NCI-H524 (cell line): ENCODE data around the gene AGAP1.

Experiments
- DNase-seq, 2 experiments: peaks; one replicate each; lab custom pipeline; 2025; lab: John Stamatoyannopoulos, UW

Gene AGAP1

DNA sequence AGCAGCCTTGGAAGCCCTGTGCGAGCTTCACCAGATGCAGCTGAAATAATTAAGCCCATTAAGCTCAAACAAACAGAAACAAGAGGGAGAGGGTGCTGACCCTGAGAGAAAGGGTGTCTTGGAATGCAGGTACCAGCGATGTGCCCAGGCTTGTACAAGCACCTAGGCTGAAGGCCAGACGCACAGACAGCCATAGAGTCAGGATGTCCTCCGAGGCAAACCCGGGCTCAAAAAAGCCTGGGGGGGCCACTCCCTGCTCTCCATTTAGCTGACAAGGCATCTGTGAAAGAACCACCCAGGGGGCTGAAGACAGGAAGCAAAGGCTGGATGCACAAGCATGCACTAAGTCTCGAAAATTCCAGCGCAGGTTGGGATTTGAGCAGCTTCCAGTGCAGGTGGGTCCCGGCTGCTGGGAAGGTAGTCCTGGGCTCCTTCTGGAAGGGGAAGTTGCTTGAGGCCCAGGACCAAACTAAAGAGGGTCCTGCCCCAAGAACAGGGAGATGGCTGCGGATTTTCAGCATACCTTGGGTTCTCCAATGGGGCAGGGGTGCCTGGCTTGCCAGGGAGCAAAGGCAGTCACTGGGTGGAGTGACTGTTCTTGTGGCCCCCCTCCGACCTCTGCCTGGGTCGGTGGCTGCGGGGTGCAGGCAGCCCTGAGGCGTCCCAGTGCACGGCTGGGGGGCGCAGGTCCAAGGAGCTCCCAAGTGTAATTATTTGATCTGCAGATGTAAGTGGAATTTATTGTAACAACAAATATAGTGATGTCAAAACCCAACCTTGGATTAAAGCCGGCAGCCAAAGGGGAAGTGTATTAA is 668.4 kb downstream of the AGAP1 start:
- DNase-seq, result no peak

DNA sequence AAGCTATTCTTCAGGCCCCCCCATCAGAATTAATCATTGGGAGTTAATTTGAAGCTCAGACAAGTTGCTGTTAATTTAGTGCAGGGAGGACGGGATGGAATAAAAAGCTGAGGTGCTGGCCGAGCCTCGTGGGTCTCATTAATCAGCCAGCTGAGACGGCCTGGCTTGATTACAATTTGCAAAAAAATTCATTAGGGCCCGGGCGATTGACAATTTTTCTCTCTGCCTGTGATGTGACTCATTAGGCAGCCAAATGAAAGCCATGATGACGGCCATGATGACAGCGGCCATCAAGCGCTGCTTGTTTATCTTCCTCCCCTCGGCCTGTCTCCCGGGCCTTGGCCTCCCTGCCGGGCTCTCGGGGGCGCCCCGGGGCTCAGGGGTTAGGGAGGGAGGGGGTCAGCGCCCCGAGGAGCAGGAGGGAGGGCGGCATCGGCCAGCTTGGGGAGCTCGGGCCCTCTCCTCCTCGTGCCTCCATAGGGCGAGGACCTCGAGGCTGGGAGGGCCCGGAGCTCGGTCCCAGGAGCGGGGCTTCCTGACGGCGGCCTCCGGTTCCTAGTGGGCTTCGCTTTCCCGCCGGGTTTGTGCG is 669.1 kb downstream of the AGAP1 start:
- no peak for DNase-seq

- DNase-seq, result no peak
Observed at GRCh38 chr2:236163471-236164200, 669.8 kb downstream of the AGAP1 start.

- peak in 1 of 2 experiments; percentile 46 for DNase-seq
Observed at GRCh38 chr2:236164201-236164924, 670.5 kb downstream of the AGAP1 start.

DNA sequence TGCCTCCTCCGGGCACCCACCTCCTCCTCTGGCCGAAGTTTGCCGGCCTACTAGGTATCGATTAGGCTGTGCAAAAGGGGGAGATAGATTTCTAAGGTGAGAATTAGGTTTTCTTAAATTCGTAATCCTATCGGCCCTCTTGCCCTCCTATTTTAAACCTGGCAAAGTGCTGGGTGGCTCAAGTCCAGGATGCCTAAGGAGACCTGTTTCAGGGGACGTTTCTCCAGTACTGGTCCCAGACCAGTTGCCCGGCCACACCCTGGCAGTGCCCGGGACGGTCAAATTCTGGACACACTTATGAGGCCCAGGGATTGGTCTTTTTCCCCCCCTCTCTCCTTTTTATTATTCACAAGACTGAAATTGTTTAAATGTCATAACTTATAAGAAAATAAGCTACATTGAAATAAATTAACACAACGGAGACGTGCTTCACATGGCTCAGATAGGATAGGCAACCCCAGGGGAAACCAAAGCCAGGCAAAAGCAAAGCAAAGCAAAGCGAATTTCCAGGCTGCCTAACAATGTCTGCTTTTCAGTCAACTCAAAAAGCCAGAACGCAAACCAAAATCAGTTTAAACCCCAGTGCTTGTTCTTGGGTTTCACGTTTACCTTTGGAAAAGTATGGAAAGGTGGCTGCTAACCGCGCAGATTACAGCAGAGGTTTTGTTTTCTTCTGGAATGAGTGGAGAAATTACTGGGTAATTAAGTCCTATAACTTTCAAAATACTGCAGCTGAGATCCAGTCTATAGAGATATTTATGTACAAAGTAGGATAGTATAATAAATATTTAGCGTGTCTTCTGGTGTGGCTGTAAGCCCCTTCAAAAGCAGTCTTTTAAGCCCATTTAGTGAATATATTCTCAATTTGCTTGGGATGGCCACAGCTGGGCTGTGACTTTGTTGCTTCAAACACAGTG is 671.3 kb downstream of the AGAP1 start:
- DNase-seq, result no peak

DNA sequence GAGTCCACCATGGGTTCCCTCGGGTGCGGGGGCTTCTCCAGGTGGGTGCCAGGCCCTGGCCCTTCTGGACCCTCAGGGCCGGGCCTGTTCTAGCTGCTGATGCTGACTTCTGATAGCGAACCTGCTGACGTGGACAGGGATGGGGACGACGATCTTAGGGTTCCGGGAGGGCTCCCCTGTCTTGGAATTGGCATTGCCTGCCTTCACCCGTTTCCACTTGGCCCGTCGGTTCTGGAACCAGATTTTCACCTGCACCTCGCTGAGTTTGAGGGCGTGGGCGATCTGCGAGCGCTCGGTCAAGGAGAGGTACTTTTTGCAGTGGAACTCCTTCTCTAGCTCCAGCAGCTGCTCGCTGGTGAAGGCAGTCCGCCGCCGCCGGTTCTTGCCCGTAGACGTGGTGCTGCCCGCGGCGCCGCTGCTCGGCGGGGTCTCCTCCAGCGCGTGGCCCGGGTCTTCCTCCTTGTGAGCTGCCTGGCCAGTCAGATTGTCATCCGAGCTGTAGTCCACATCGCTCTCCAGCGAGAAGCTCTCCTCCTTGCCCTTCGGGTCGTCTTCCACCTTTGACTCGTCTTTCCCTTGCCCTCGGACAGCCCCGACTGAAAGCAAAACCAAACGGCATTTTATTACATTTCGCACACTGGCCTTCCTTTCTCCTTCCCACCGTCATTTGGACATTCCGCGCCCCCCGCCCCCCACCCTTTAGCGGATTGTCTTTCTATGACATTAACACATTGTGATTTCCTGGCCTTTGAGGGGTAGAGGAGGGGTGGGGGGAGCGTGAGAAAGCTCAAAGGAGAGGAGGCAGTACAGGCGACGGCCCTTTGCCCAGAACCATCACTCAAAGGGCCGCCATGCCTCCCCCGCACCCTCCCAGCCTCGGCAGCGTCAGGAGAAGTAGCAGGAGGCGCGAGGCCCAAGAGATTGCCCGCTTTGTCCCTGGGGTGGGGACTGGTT is 672.3 kb downstream of the AGAP1 start:
- peak in 1 of 2 experiments; percentile 11 for DNase-seq

DNA sequence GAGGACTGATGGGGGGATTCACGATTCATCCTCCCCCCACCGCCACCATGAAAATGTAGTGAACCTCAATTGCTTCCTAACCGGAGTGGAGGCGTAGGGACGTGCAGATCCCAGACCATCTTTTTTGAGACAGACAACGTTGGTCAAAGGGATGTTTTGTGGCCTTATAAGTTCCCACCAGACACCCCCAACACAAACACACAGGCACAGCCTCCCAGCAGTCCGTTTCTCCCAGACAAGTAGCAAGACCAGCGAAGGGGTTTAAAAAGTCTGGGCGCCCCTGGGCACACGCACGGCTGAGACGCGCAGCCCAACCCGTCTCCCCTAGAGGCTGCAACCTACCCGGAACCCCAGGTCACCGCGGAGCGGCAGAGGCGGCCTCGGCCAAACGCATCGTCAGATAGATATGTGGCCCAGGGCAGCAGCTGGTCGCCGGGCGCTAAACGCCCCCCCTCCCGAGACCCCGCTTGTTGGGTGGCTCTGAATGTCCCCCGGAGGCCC is 673.0 kb downstream of the AGAP1 start:
- peak in 1 of 2 experiments; percentile 37 for DNase-seq

DNA sequence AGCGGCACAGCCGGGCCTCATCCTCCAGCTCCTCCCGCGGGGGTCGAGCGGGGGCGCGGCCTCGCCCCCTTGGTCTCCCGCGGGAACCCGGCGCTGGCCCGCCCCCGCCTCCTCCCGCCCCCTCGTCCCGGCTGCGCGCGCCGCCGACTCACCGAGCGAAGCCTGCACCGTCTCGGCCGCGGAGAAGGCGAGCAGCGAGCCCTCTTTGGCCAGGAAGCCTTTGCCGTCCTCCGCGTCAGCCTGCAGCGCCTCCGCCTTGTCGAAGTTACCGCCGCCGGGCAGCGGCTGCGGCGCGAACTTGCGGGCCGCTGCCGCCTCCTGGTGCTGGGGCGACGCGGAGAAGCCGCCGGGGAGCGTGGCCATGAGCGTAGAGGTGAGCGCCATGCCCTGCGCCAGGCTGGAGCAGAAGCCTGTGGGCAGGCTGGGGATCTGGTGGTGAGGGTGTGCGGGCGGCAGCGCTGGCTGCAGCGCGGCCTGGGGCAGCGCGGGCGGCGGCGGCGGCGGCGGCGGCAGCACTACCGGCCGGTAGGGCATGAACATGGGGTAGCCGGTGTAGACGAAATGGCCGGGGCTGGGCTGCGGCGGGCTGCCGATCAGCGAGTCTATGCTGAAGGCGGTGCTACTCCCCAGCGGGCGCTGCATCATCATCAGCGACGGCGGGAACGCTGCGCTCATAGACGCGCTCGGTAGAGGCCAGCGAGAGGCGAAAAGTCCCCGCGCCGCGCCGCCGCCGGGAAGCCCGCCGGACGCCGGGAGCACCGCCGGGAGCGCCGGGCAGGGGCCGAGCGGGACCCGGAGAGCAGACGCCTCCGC is 673.7 kb downstream of the AGAP1 start:
- peak in 1 of 2 experiments; percentile 48 for DNase-seq

DNA sequence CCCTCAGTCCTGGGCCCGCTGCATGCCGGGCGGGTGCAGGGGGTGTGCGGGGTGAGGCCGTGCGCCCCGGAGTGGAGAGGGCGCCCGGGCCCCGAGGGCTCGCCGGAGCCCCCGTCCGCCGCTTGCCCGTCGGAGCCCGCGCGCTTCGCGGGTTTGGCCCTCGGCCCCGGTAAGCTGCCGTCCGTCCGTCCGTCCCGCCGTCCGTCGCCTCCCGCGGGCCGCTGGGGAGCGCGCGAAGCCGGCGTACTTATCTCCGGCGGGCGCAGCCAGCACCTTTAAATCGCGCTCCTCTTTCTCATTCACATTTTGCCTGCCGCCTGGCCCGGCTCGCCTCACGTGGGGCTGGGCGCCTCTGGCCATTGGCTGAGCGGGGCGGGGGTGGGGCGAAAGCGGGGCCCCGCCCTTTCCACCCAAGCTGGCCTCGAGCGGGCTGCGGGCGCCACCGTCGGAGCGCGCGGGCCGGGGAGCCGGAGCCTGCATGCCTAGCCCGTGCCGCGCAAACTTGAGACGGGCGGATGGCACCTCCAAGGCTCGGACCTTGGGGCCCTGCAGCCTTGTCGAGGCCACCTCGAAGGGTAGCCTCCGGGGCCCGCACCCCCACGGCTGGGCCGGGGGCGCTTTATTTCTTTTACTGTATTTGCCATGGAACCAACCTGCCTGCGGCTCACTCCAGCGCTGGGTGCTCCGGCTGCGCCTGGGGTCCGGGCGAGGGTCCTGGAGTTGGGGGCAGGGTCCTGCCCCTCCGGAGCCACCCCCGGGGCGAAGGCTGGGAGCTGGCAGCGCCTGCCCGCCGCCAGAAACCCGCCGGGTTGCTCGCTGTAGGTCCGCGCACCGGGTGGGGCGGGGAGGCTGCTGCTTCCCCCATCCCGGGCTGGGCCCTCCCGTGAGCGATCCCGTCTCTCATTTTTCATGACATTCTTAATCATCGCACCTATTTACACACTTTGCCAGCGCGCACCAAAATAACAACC is 674.6 kb downstream of the AGAP1 start, which contains the start of gene GBX2:
Gene GBX2, minus strand, starts transcription at position 277 of the 971 bp plus-strand sequence. CDS start 415 bp downstream, outside the sequence.
- peak; percentile 40 to 83 for DNase-seq

GRCh38 chr2:236169151-236169721 is 675.4 kb downstream of the AGAP1 start:
- peak in 1 of 2 experiments; percentile 35 for DNase-seq

DNA sequence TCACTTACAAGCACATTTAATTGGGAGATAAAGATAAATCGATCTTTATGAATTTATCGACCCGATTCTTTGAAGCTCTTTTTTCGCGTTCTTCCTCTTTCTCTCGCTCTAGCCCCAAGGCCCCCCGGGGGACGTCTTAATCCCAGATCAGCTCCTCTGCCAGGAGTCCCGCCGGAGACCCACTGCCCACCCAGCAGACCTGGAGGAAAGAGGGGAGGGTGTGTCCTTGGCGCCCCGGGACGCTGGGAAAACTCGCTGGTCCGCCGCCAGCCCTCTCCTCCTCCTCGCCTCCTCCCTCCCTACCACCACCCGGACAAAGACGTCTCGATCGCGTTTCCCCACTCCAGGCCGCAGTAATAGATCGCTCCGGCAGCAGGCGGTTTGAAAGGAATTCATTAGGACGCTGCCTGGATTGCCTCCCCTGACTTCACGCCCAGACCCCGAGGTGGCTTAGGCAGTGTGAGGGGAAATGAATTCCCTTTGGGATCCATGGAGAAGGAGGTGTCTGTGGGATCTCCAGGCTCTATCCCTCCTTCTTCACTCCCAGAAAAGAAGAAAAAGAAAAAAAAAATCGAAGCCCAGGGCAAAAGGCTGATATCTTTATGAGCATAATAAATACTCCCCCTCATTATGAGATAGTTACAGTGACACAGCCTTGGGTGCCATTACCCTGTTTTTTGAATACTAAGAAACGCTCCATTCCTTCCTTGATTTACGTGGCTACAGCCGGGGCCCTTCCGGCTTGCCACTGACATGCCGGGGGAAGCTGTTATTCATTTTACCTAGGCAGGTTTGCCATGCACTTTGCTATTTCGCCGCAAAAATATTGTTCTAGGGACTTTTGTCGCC is 676.1 kb downstream of the AGAP1 start:
- DNase-seq, result no peak

DNA sequence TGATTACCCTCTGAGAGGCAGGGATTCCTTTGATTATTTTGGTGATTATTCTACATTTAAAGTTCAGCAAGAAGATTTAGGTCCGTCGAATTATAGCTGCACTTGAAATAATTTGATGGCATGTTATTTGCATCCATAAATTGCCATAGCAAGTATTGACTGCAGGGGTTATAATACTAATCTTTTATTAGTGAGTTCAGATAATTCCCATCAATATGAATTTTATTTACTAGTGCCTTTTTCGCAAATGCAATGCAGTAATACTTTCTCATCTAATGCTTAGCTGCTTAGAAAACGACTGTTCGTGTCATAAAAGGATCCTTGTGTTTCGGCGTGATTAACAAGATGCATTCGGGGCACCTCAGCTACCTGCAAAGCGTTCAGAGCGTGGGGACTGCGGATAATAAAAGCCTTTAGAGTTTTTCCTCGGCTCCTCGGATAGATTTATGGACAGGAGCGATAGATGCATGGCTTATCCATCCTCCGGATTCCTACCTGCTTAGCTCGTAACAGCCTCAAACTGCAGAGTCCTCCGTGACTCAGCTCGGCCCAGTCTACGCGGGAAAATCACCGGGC is 676.8 kb downstream of the AGAP1 start:
- no peak for DNase-seq

GRCh38 chr2:236171181-236171679 is 677.4 kb downstream of the AGAP1 start:
- peak in 1 of 2 experiments; percentile 35 for DNase-seq

- DNase-seq, result no peak
Observed at GRCh38 chr2:236171680-236172254, 677.9 kb downstream of the AGAP1 start.
